Mammary epithelial cell (primary cell): ENCODE data around the gene MRPS35.
"Not testable (repeated sequence)": the region's sequence is repeated elsewhere in the genome, so short reads cannot be mapped to it uniquely, and the experiment has no call there.

Source experiments
- EZH2 ChIP-seq: IDR thresholded peaks from 2 replicates; pipeline ENCODE4 v1.6.1; 2012; ENCODE audit warnings: low read length, inconsistent platforms, borderline replicate concordance
- TF ChIP-seq, protein P1 (sequence below), 2 donors: IDR thresholded peaks in 1 of 2; conservative IDR thresholded peaks in 1 of 2; 2 replicates each; pipeline ENCODE4 v1.5.1; 2011 to 2012; ENCODE audit warnings: inconsistent platforms in 2 of 2, low read length in 2 of 2, mild to moderate bottlenecking in 2 of 2, control low read depth in 1 of 2, low read depth in 1 of 2; ENCODE audit not compliant: insufficient read depth in 1 of 2; ENCODE audit errors: extremely low read depth in 1 of 2

DNA sequence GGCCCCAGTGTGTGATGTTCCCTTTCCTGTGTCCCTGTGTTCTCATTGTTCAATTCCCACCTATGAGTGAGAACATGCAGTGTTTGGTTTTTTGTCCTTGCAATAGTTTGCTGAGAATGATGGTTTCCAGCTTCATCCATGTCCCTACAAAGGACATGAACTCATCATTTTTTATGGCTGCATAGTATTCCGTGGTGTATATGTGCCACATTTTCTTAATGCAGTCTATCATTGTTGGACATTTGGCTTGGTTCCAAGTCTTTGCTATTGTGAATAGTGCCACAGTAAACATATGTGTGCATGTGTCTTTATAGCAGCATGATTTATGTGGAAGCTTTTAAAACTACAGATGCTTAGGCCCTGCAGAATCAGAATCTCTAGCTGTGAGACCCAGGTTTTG is 35.1 kb downstream of the MRPS35 start:
- not testable (repeated sequence) for TF ChIP-seq EZH2
- TF ChIP-seq, protein P1, sequence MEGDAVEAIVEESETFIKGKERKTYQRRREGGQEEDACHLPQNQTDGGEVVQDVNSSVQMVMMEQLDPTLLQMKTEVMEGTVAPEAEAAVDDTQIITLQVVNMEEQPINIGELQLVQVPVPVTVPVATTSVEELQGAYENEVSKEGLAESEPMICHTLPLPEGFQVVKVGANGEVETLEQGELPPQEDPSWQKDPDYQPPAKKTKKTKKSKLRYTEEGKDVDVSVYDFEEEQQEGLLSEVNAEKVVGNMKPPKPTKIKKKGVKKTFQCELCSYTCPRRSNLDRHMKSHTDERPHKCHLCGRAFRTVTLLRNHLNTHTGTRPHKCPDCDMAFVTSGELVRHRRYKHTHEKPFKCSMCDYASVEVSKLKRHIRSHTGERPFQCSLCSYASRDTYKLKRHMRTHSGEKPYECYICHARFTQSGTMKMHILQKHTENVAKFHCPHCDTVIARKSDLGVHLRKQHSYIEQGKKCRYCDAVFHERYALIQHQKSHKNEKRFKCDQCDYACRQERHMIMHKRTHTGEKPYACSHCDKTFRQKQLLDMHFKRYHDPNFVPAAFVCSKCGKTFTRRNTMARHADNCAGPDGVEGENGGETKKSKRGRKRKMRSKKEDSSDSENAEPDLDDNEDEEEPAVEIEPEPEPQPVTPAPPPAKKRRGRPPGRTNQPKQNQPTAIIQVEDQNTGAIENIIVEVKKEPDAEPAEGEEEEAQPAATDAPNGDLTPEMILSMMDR (conservative IDR thresholded peaks at IDR 0.05 in 1 of 2, IDR thresholded peaks at IDR 0.05 in 1 of 2; ENCODE audit: extremely low read depth in 1 of 2, insufficient read depth in 1 of 2, low read depth in 1 of 2, low read length in 2 of 2) = not testable (repeated sequence)
